GM21528 (cell line): ENCODE results near the gene ATP10A.

Source experiments
- ATAC-seq: cut with Tn5 transposase; IDR thresholded peaks from one replicate; pipeline ENCODE4 v1.9.1; 2021; ENCODE audit warnings: mild to moderate bottlenecking, moderate library complexity; ENCODE audit not compliant: unreplicated experiment, low FRiP score

The ATP10A gene

GRCh38 chr15:25711164-25711563, 152.0 kb downstream of the ATP10A start:
- no peak for ATAC-seq

GRCh38 chr15:25710184-25710583, 152.9 kb downstream of the ATP10A start:
- ATAC-seq, result no peak

GRCh38 chr15:25709437-25710159, 153.5 kb downstream of the ATP10A start:
- no peak for ATAC-seq

GRCh38 chr15:25708391-25708790, 154.7 kb downstream of the ATP10A start:
- ATAC-seq, result no peak

GRCh38 chr15:25707656-25708365, 155.3 kb downstream of the ATP10A start:
- ATAC-seq, result no peak

- no peak for ATAC-seq
Observed at GRCh38 chr15:25706176-25706955, 156.8 kb downstream of the ATP10A start.

- ATAC-seq, result no peak
Observed at GRCh38 chr15:25705433-25706115, 157.6 kb downstream of the ATP10A start.

- ATAC-seq, result no peak
Observed at GRCh38 chr15:25703726-25704125, 159.4 kb downstream of the ATP10A start.

- ATAC-seq, result no peak
Observed at GRCh38 chr15:25701721-25702465, 161.2 kb downstream of the ATP10A start.

GRCh38 chr15:25700916-25701315, 162.2 kb downstream of the ATP10A start:
- ATAC-seq, result no peak

- no peak for ATAC-seq
Observed at GRCh38 chr15:25697586-25697985, 165.5 kb downstream of the ATP10A start.

- ATAC-seq, result no peak
Observed at GRCh38 chr15:25695875-25696760, 167.0 kb downstream of the ATP10A start.

GRCh38 chr15:25694823-25695312, 168.3 kb downstream of the ATP10A start:
- ATAC-seq, result no peak

- no peak for ATAC-seq
Observed at GRCh38 chr15:25694239-25694584, 168.9 kb downstream of the ATP10A start.

- ATAC-seq, result no peak
Observed at GRCh38 chr15:25693321-25694238, 169.5 kb downstream of the ATP10A start.

- ATAC-seq, result no peak
Observed at GRCh38 chr15:25691544-25692430, 171.3 kb downstream of the ATP10A start.
